Skin epidermis (tissue), 12 donors: Measurements from ENCODE around the gene ZKSCAN4.

Experiments
- H3K27ac ChIP-seq, 21 experiments: fragments of 200-600 bp; sonication (generic) in 11 of 21; one replicate each; pipeline ENCODE4 v1.5.0; 2020; ENCODE audit warnings: mild to moderate bottlenecking in 3 of 21, inconsistent platforms in 2 of 21, moderate library complexity in 2 of 21
- H3K4me3 ChIP-seq, 7 experiments: fragments of 200-600 bp; sonication (generic) in 2 of 7; one replicate each; pipeline ENCODE4 v1.5.0; 2020; ENCODE audit warnings: inconsistent platforms in 2 of 7, mild to moderate bottlenecking in 2 of 7, moderate library complexity in 1 of 7

Gene ZKSCAN4

GRCh38 chr6:28252009-28252975, at the start of gene ZKSCAN4:
Gene ZKSCAN4 (minus strand): TSS chr6:28252269. CDS start chr6:28251980, 289 bp downstream.
- peak within 1 kb of the TSS; percentile 52 to 96 (median 76) for H3K4me3 ChIP-seq
- peak within 1 kb of the TSS in 20 of 21 experiments; percentile 16 to 80 (median 70) for H3K27ac ChIP-seq

GRCh38 chr6:28296520-28297060, 44.5 kb upstream of the ZKSCAN4 start:
- Histone ChIP-seq H3K4me3 (no peak overlapping the region), H3K27ac (no peak overlapping the region)

DNA sequence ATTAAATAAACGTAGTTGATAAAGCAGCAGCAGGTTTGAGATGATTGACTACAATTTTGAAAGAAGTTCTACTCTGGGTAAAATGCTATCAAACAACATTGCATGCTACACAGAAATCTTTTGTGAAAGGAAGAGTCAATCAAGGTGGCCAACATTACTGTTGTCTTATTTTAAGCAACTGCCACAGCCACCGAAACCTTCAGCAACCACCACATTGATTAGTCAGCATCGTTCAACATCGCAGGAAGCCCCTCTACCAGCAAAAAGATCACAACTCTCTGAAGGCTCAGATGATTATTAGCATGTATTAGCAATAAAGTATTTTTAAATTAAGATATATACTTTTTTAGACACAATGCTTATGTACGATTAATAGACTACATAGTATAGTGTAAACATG, 43.3 kb upstream of the ZKSCAN4 start:
- Histone ChIP-seq H3K4me3 (no peak overlapping the region), H3K27ac (no peak overlapping the region)

DNA sequence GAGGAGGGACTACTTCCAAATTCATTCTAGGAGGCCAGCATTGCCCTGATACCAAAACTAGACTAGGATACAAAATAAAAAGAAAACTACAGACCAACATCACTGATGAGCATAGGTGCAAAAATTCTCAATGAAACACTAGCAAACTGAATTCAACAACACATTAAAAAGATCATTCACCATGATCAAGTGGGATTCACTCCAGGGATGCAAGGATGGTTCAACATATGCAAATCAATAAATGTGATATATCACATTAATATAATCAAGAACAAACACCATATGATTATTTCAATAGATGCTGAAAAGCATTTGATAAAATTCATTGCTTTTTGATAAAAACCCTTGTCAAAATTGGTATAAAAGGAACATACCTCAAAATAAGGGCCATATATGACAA, 39.5 kb upstream of the ZKSCAN4 start:
- H3K27ac ChIP-seq = no peak overlapping the region

DNA sequence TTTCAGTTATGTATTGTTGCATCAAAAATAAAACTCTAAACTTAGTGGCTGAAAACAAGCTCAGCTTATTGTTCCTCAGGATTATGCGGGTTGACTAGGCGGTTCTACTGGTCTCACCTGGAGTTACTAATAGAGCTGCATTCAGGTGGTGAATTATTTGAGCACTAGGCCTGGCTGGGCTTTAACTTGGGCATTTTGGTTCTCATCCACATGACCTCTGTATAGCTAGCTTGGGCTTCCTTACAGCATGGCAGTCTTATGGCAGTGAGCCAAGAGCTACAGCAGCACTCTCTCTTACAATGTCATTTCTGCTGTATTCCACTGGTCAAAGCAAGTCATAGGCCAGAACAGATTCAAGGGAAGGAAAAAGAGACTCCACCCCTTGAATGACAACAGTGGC, 30.9 kb upstream of the ZKSCAN4 start:
- Histone ChIP-seq H3K4me3 (no peak overlapping the region), H3K27ac (no peak overlapping the region)

More for the DNA sequence above, 39.5 kb upstream of the ZKSCAN4 start:
- no peak overlapping the region for H3K4me3 ChIP-seq

DNA sequence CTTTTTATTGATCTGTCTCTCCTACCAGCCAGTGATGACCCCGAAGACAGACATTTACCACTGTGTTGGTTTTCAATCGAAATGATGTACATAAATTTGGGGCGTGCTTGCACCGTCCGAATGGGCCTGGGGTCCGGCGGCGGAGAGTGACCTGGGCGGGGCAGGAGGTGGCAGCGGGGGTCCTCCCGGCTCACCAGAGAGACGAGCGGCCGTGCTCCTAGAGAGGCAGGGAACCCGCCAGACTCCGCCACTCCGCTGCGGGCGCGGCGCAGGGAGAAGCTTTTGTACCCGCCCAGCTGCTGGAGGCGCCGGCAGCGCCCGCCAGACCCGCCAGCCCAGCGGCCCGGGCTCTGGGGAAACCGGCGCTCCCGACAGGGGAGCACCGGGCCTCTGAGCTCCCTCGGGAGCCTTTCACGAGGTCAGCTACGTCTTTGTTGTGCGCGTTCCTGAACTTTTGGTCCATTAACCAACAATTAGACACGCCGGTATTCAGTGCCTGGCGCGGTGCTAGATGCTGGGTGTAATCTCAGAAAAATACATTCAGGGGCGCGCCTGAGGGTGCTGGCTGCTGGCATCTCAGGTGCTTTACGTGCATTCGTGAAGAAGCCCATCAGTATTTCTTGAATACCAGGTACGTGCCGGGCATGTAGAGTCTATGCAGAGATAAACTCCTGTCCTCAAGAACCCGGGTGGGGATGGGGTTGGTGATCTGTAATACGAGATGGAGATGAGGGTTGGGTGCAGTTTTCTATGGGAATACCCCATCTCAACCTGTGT, 29.4 kb upstream of the ZKSCAN4 start, which contains the start of gene PGBD1:
Gene PGBD1, plus strand, starts transcription at position 285 of the 777 bp plus-strand sequence. CDS start 2,242 bp downstream, outside the sequence.
- Histone ChIP-seq H3K27ac (peak within 1 kb of the TSS in 11 of 21 experiments; percentile 4 to 73 (median 47)), H3K4me3 (peak within 1 kb of the TSS; percentile 42 to 66 (median 49))

- Histone ChIP-seq H3K4me3 (peak overlapping the region; percentile 42 to 66 (median 49)), H3K27ac (peak overlapping the region in 2 of 21 experiments; percentile 34 to 68)
These were observed 28.7 kb upstream of the ZKSCAN4 start for GRCh38 chr6:28280595-28281287.

DNA sequence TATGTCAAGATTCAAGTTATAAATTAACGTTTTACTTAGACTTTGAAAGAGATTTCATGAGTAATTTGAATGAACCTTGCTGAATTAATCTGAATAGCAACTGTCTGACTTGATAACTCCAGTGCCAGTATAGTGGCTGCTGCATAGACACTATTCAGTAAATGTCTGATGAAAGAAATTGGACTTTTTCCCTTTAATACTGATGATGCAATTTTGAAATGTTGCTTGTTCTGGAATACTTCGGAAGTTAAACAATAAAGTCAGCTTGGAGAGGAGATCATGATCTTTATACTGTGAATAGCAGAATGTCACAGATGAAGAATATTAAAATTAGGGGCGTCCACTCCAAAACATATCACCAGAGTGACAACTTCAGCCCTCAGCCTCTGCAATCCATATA, 25.7 kb upstream of the ZKSCAN4 start:
- H3K4me3 ChIP-seq = no peak overlapping the region

GRCh38 chr6:28274888-28275287, 22.8 kb upstream of the ZKSCAN4 start:
- Histone ChIP-seq H3K27ac (no peak overlapping the region), H3K4me3 (no peak overlapping the region)

More for the DNA sequence above, 25.7 kb upstream of the ZKSCAN4 start:
- no peak overlapping the region for H3K27ac ChIP-seq

GRCh38 chr6:28269492-28269891, 17.4 kb upstream of the ZKSCAN4 start:
- Histone ChIP-seq H3K4me3 (no peak overlapping the region), H3K27ac (no peak overlapping the region)

GRCh38 chr6:28267695-28268059, 15.6 kb upstream of the ZKSCAN4 start:
- H3K27ac ChIP-seq = peak overlapping the region in 17 of 21 experiments; percentile 65 to 95 (median 89)
- peak overlapping the region; percentile 61 to 93 (median 77) for H3K4me3 ChIP-seq

GRCh38 chr6:28266962-28267694, 15.1 kb upstream of the ZKSCAN4 start, which contains the start of gene ZSCAN26:
Gene ZSCAN26 (plus strand): TSS chr6:28267143. CDS start chr6:28271920, 4,777 bp downstream.
- H3K4me3 ChIP-seq = peak within 1 kb of the TSS; percentile 61 to 93 (median 77)
- H3K27ac ChIP-seq = peak within 1 kb of the TSS; percentile 65 to 95 (median 86)

DNA sequence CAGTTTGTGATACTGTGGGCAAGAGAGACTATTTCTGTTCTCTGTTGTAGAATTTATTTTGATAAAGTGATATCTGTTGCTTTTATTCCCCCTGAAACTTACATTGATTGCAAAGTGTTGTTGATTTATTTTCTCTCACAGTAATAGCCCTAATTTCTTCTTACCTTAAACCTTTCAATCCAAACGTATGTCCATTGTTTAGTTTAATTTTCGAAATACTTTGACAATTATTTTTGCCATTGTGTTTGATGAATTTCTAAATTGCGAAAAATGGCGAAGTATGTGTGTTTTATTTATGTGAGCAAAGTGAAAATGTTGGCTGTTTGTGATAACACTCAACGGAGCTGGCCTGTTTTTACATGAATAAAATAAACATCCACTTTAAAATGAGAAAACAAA, 14.5 kb upstream of the ZKSCAN4 start:
- Histone ChIP-seq H3K4me3 (peak overlapping the region; percentile 61 to 93 (median 77)), H3K27ac (peak overlapping the region in 20 of 21 experiments; percentile 65 to 95 (median 86))

DNA sequence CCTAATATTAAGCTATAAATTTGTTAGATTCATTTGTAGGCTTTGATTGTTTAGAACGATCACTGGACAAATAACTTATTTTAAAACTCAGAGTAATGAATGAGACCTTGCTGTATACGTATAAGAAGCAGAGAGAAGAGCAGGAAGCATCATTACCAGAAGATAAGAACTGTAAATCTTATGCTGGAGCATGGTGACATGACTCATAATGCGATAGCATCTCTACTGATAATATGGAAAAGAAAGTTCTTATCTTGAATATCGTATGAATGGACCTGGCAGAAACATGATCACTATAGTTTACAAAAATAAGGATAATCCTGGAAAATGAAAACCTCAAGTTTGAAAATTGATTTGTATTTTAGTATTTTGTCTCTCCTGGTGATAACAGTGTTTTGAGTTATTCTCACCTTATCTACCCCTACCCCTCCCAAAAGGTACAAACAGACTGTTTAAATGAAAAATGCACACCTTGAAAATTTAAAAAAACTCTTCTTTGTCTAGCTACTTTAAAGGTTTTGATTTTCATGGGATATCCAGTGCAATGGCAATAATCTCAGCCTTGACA, 12.8 kb upstream of the ZKSCAN4 start:
- no peak overlapping the region for H3K4me3 ChIP-seq

DNA sequence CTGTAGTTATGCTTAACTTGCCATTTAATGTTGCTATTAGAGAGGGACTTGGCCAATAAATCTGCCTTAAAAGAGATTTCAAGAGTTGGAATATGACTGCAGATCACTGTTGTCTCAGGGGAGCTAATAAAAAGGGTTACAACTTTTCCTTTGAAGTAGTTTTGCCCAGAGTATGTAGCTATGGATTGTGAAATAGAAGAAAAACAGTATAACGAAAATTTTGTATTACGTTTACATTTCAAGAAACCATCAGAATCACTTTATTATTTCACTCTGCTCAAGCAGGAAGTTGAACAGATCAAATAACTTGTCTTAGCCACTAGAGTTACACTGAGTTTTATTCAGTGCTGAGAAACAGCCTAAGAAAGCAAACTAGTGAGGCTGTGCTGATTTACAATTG, 11.9 kb upstream of the ZKSCAN4 start:
- H3K27ac ChIP-seq = no peak overlapping the region
- no peak overlapping the region for H3K4me3 ChIP-seq

More for the DNA sequence above, 12.8 kb upstream of the ZKSCAN4 start:
- H3K27ac ChIP-seq = no peak overlapping the region

DNA sequence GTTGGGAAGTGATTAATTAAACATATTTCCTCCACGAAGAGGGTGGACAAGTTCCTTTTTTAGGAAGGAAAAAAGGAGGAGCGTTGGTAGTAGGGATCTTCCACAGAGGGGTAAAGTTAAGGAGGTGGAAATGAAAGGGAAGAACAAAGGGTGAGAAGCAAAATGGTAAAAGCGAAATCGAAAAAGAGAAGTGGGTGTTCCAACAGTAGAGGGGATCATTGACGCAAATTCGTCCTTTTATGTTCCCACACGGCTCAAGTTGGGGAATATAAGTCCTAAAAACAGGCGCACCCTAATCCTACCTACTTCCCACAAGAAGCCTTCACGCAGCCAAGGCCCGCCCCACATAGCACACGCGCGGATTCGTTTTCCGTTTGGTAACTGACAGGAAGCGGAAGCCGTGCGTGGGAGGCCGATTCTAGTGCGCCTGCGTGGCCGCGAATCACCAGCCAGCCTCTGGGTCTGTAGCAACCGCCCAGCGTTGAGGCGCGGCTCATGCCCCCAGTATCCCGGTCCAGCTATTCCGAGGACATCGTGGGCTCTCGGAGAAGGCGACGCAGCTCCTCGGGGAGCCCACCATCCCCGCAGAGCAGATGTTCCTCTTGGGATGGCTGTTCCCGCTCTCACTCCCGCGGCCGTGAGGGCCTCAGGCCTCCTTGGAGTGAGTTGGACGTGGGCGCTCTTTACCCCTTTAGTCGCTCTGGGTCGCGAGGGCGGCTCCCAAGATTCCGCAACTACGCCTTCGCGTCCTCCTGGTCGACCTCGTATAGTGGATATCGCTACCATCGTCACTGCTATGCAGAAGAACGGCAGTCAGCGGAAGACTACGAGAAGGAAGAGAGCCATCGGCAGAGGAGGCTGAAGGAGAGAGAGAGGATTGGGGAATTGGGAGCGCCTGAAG, 7.1 kb upstream of the ZKSCAN4 start, which contains the start of gene NKAPL:
Gene NKAPL, plus strand, starts transcription at position 421 of the 901 bp plus-strand sequence. Its CDS starts 75 bp downstream, at position 496.
- Histone ChIP-seq H3K27ac (peak within 1 kb of the TSS in 2 of 21 experiments; percentile 24 to 58), H3K4me3 (peak within 1 kb of the TSS in 6 of 7 experiments; percentile 14 to 36 (median 18))

DNA sequence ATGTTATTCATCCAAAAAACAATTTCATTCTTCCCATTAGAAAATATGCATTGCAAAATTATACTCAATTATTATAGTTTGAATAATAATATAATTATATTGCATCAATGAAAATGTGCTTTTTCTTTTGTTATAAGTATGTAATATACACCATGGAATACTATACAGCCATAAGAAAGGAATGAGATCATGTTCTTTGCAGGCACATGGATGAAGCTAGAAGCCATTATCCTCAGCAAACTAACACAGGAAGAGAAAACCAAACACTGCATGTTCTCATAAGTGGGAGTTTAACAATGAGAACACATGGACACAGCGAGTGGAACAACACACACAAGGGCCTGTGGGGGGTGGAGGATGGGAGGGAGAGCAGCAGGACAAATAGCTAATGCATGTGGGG, 5.0 kb upstream of the ZKSCAN4 start:
- Histone ChIP-seq H3K27ac (no peak overlapping the region), H3K4me3 (no peak overlapping the region)
